Heart left ventricle (tissue), 16 donors: ENCODE measurements around the gene SH2D3C. TPM values are rescaled to one million over a fixed set of nuclear protein-coding genes. Genes with fewer than 3 reads are reported as not detected.
A peak's percentile ranks its signal among the peaks of the same experiment; 100 is the strongest.

Source experiments
- ATAC-seq, 4 donors: fragments of 200-7000 bp; cut with Tn5 transposase; one replicate each; pipeline ENCODE4 v1.9.1; 2020 to 2022; ENCODE audit warnings: moderate library complexity in 4 of 4, mild to moderate bottlenecking in 3 of 4, moderate number of reproducible peaks in 1 of 4
- DNase-seq, 5 donors: peaks; one replicate each; pipeline ENCODE4 v3.0.0-alpha.2; 2020
- H3K27ac ChIP-seq, 12 donors: fragments of 200-600 bp; sonication (generic) in 4 of 12; one replicate each; pipeline versions ENCODE4 v1.5.0 to v1.8.0; 2016 to 2022; ENCODE audit warnings: mild to moderate bottlenecking in 2 of 12
- H3K27me3 ChIP-seq, 9 donors: fragments of 200-600 bp; sonication (generic) in 2 of 9; one replicate each; pipeline versions ENCODE4 v1.5.1 to v1.8.0; 2016 to 2022; ENCODE audit warnings: mild to moderate bottlenecking in 3 of 9
- H3K36me3 ChIP-seq, 9 donors: fragments of 200-600 bp; sonication (generic) in 2 of 9; one replicate each; pipeline versions ENCODE4 v1.5.0 to v1.8.0; 2018 to 2022; ENCODE audit warnings: mild to moderate bottlenecking in 2 of 9
- H3K4me1 ChIP-seq, 12 donors: fragments of 200-600 bp; sonication (generic) in 4 of 12; one replicate each; pipeline versions ENCODE4 v1.5.0 to v1.8.0; 2016 to 2022; ENCODE audit warnings: mild to moderate bottlenecking in 3 of 12
- H3K4me3 ChIP-seq, 12 donors: fragments of 200-600 bp; sonication (generic) in 4 of 12; one replicate each; pipeline versions ENCODE4 v1.5.0 to v1.8.0; 2017 to 2022; ENCODE audit warnings: mild to moderate bottlenecking in 9 of 12, moderate library complexity in 4 of 12
- H3K9me3 ChIP-seq, 12 donors: fragments of 200-600 bp; sonication (generic) in 4 of 12; one replicate each; pipeline versions ENCODE4 v1.5.0 to v1.8.0; 2016 to 2022; ENCODE audit warnings: mild to moderate bottlenecking in 1 of 12
- CTCF ChIP-seq, 12 donors: fragments of 200-600 bp; sonication (generic) in 4 of 12; IDR thresholded peaks; one replicate each; pipeline versions ENCODE4 v1.5.0 to v1.8.0; 2018 to 2022; ENCODE audit warnings: antibody characterized with exemption in 12 of 12, mild to moderate bottlenecking in 5 of 12
- POLR2A ChIP-seq, 2 donors: fragments of 450-650 bp; IDR thresholded peaks; one replicate each; pipeline ENCODE4 v1.6.1; 2017; ENCODE audit warnings: antibody characterized with exemption in 2 of 2, mild to moderate bottlenecking in 2 of 2, moderate library complexity in 2 of 2
- WGBS, 4 donors: extraction: QIAGEN DNeasy Blood & Tissue Kit in 2 of 4; methylation state at CpG; one replicate each; pipeline versions ENCODE4 v1.1.5 to v1.1.7; 2013 to 2018; 5-methylcytosine and 5-hydroxymethylcytosine counted together
- intact Hi-C, 10 donors: fragments of 100-400 bp; cut with DNase I; formaldehyde crosslinking; loops; one replicate each; pipeline versions ENCODE4 v1.11.1 to v1.14.2; 2022
- polyA plus RNA-seq, 2 donors: library from polyadenylated mRNA; stranded (reverse); fragments of 200-250 nt; gene quantifications; one replicate each; pipeline ENCODE4 v1.2.3, GENCODE V29; 2013
- total RNA-seq, 9 donors: library from RNA; depleted of rRNA in 2 of 9; stranded (reverse); fragments of >200 nt in 2 of 9; fragmentation: NEBNext Ultra II Directional in 3 of 9; extraction: Animal tissue kit (Norgen Biotek cat#: 25700) in 3 of 9; gene quantifications; one replicate each; pipeline versions ENCODE4 v1.1.0 to v1.2.4, GENCODE V29; 2016 to 2023
- donor health status: ischemic (EF 13 %, LVEDD 7.1; RV severe dilation, severe dysfunction).
- donor health status: healthy with polysubstance abuse.
- donor health status: DM: no; HTN: yes; CAD: no.
- donor health status: DM: no; HTN: no; CAD: no.
- donor health status: ischemic (EF 25% LVEDD 6.9; RV normal size, moderate dysfunction).
- donor health status: ischemic (EF 25% LVEDD 5.7; RV mildly dilated, moderate dysfunction).
- donor health status: healthy.
- donor health status: DM: yes; HTN: yes; CAD: no.
- donor health status: ischemic (EF 35%, LVEDD 5.7; RV mildly dilated, moderate dysfunction).
- donor health status: nonischemic (EF 11% LVEDD 7.7; RV severe dilation, severe dysfunction).
- donor health status: DM: yes; HTN: yes; CAD: no.
- donor health status: PGD.
- donor health status: ischemic (EF 29% LVEDD 5.4; RV normal size, mild dysfunction).
- donor health status: nonischemic (EF 23%, LVEDD 6.1; RV moderate dilation, normal function).

Gene SH2D3C
- total and polyA plus RNA-seq, 11 donors = 13.7 to 38.9 (median 21.0) TPM

GRCh38 chr9:127814619-127815511 lies 36.4 kb upstream of the SH2D3C start:
- WGBS, 4 donors = 83 to 89% (median 86%) methylated on average over 10 to 11 of the region's 11 CpGs
- Histone ChIP-seq H3K27ac (peak overlapping the region in 1 of 12 donors; percentile 39), H3K4me3 (no peak overlapping the region), H3K4me1 (peaks cover 0 to 34% (median 5%) of the 10 kb centered on the region in 12 donors), H3K9me3 (no peaks in the 10 kb centered on the region), H3K27me3 (no peaks in the 10 kb centered on the region), H3K36me3 (peaks cover 0 to 98% (median 91%) of the 10 kb centered on the region in 9 donors)
- intact Hi-C loops = no loop called here
- ATAC-seq (no peak), DNase-seq (no peak)
- TF ChIP-seq CTCF (IDR thresholded peaks at IDR 0.05) = no peak
- no peak for TF ChIP-seq POLR2A (IDR thresholded peaks at IDR 0.05)

- intact Hi-C loops = no loop called here
- H3K4me3 ChIP-seq = no peak overlapping the region
- peaks cover 0 to 43% (median 5%) of the 10 kb centered on the region in 12 donors for H3K4me1 ChIP-seq
- H3K9me3 ChIP-seq = no peaks in the 10 kb centered on the region
- ATAC-seq = peak in 3 of 4 donors; percentile 3 to 36 (median 7)
- H3K27me3 ChIP-seq = no peaks in the 10 kb centered on the region
- 47 to 61% (median 55%) methylated on average over 8 to 9 of the region's 9 CpGs for WGBS, 4 donors
- TF ChIP-seq CTCF (IDR thresholded peaks at IDR 0.05) (no peak), POLR2A (IDR thresholded peaks at IDR 0.05) (peak in 1 of 2 donors; percentile 18)
- peaks cover 0 to 93% (median 88%) of the 10 kb centered on the region in 9 donors for H3K36me3 ChIP-seq
- H3K27ac ChIP-seq = peak overlapping the region in 9 of 12 donors; percentile 4 to 52 (median 34)
- DNase-seq = peak in 1 of 5 donors; percentile 58
Measured at GRCh38 chr9:127813686-127814226, 35.3 kb upstream of the SH2D3C start.

- intact Hi-C loops = no loop called here
Measured at GRCh38 chr9:127812936-127813675, 34.6 kb upstream of the SH2D3C start.

More at GRCh38 chr9:127812936-127813675, 34.6 kb upstream of the SH2D3C start:
- Histone ChIP-seq H3K4me3 (no peak overlapping the region), H3K4me1 (peaks cover 0 to 38% (median 4%) of the 10 kb centered on the region in 12 donors), H3K27ac (peak overlapping the region in 7 of 12 donors; percentile 4 to 52 (median 34)), H3K27me3 (no peaks in the 10 kb centered on the region), H3K9me3 (no peaks in the 10 kb centered on the region), H3K36me3 (peaks cover 0 to 93% (median 88%) of the 10 kb centered on the region in 9 donors)
- 78 to 87% (median 81%) methylated on average over 17 to 19 of the region's 19 CpGs for WGBS, 4 donors
- peak in 2 of 4 donors; percentile 1 to 2 for ATAC-seq
- TF ChIP-seq POLR2A (IDR thresholded peaks at IDR 0.05) = no peak
- no peak for TF ChIP-seq CTCF (IDR thresholded peaks at IDR 0.05)
- no peak for DNase-seq
